ENCODE data around the gene CYTH4.
A peak's percentile ranks its signal among the peaks of the same experiment; 100 is the strongest.
"Not testable (repeated sequence)": the region's sequence is repeated elsewhere in the genome, so short reads cannot be mapped to it uniquely, and the experiment has no call there.

The CYTH4 gene

GRCh38 chr22:37282385-37282677, at the start of gene CYTH4:
Gene CYTH4 (plus strand): TSS chr22:37282508. CDS start chr22:37282570, 62 bp downstream.
- DNase-seq (ENCODE audit: low spot score) = peak; percentile 78

GRCh38 chr22:37233371-37233750, 48.9 kb upstream of the CYTH4 start:
- DNase-seq (ENCODE audit: low spot score) = not testable (repeated sequence)

GRCh38 chr22:37233751-37234631, 48.3 kb upstream of the CYTH4 start:
- DNase-seq (ENCODE audit: low spot score) = no peak

GRCh38 chr22:37234736-37235711, 47.3 kb upstream of the CYTH4 start:
- DNase-seq (ENCODE audit: low spot score) = no peak

GRCh38 chr22:37235897-37236607, 46.3 kb upstream of the CYTH4 start:
- DNase-seq (ENCODE audit: low spot score) = no peak

- DNase-seq (ENCODE audit: low spot score) = peak; percentile 5
Measured at GRCh38 chr22:37237371-37238268, 44.7 kb upstream of the CYTH4 start.

- DNase-seq (ENCODE audit: low spot score) = peak; percentile 1
Measured at GRCh38 chr22:37239336-37240239, 42.7 kb upstream of the CYTH4 start.

- DNase-seq (ENCODE audit: low spot score) = peak; percentile 5
Measured at GRCh38 chr22:37240240-37240940, 41.9 kb upstream of the CYTH4 start.

GRCh38 chr22:37240941-37241320, 41.4 kb upstream of the CYTH4 start:
- DNase-seq (ENCODE audit: low spot score) = no peak

GRCh38 chr22:37241351-37242142, 40.8 kb upstream of the CYTH4 start:
- DNase-seq (ENCODE audit: low spot score) = no peak

- DNase-seq (ENCODE audit: low spot score) = peak; percentile 80
Measured at GRCh38 chr22:37242395-37242918, 39.9 kb upstream of the CYTH4 start.

- no peak for DNase-seq (ENCODE audit: low spot score)
Measured at GRCh38 chr22:37243402-37244113, 38.8 kb upstream of the CYTH4 start.

GRCh38 chr22:37244114-37244921, 38.0 kb upstream of the CYTH4 start, which contains the start of gene RAC2:
Gene RAC2 (minus strand): TSS chr22:37244269. CDS start chr22:37244148, 121 bp downstream.
- peak; percentile 85 for DNase-seq (ENCODE audit: low spot score)

- peak; percentile 74 for DNase-seq (ENCODE audit: low spot score)
Measured at GRCh38 chr22:37244922-37245722, 37.2 kb upstream of the CYTH4 start.

GRCh38 chr22:37245740-37246139, 36.6 kb upstream of the CYTH4 start:
- no peak for DNase-seq (ENCODE audit: low spot score)

GRCh38 chr22:37248251-37248650, 34.1 kb upstream of the CYTH4 start:
- no peak for DNase-seq (ENCODE audit: low spot score)

All from germinal center (tissue), 1 donor.